Hematopoietic multipotent progenitor cell treated with erythropoietin and hydrocortisone succinate and interleukin-3 and kit ligand, for 15 days (in vitro differentiated cells): ENCODE data around the gene CHRNG.

Experiments
- DNase-seq: peaks from one replicate; pipeline ENCODE4 v3.0.0-alpha.2; 2015; ENCODE audit warnings: low spot score

The CHRNG gene

DNA sequence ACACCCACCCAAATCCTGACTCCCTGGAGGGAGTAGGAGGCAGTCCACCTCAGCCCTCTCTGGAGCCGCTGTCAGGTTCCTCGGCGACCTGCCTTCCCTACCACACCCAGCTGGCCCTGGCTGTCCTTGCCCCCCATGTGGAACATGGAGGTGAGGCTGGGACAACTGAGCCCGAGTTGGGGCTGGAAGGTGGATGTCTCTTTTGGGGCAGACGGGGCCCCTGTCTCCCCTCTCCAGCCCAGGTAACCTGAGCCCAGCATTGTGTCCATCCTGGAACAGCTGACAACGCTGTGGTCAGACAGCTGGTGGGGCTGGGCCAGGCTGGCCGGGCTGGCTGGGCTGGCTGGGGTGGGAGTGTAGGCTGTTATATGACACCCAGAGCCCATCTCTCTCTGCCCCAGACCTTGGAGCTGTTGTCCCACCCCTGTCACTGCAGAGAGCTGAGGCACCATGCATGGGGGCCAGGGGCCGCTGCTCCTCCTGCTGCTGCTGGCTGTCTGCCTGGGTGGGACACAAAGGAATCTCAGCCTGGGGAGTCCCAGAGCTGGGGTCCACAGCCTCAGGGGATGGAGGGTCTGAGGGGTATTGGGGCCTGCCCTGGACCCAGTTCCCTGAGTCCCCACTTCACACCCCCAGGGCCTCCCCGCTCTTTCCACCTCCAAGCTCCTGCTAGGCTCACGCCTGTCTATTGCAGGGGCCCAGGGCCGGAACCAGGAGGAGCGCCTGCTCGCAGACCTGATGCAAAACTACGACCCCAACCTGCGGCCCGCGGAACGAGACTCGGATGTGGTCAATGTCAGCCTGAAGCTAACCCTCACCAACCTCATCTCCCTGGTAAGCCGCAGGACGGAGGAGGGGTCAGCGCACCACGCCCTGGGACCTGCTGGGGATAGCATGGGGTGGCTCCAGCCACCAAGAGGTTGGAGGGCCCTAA is at the start of gene CHRNG:
TSS of gene CHRNG (plus strand) at position 395 of the 934 bp plus-strand sequence. CDS start at position 451, 56 bp downstream.
- DNase-seq, result no peak

GRCh38 chr2:232490221-232491138 is 49.0 kb upstream of the CHRNG start:
- no peak for DNase-seq

DNA sequence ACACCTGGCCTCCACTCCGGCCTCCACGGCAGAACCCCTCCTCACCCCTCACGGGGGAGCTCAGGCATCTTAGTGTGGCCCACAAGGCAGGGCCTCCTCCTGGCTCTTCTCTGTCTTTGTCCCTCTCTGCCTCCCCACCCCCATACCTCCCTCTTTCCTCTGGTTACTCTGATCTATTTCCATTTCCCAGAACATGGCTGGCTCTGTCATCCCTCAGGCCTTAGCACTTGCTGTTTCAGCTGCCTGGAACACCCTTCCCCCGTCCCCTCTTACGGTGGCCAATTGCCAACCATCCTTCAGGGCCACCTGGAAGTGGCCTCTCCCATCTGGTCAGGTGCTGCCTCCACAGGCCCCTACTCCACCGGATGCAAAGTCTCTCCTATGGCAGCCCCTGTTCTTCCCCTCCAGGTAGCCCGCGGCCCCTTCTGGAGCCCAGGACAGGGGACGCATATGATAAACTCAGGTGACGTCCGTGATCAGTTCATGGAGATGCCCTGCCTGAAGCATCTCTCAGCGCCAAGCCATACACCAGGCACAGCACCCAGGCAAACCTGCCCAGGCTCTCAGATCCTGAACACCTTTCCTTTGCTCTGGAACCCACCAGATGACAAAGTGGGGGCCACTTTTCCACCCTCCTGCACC is 48.2 kb upstream of the CHRNG start:
- DNase-seq, result no peak

- no peak for DNase-seq
Measured at GRCh38 chr2:232492236-232492848, 47.1 kb upstream of the CHRNG start.

DNA sequence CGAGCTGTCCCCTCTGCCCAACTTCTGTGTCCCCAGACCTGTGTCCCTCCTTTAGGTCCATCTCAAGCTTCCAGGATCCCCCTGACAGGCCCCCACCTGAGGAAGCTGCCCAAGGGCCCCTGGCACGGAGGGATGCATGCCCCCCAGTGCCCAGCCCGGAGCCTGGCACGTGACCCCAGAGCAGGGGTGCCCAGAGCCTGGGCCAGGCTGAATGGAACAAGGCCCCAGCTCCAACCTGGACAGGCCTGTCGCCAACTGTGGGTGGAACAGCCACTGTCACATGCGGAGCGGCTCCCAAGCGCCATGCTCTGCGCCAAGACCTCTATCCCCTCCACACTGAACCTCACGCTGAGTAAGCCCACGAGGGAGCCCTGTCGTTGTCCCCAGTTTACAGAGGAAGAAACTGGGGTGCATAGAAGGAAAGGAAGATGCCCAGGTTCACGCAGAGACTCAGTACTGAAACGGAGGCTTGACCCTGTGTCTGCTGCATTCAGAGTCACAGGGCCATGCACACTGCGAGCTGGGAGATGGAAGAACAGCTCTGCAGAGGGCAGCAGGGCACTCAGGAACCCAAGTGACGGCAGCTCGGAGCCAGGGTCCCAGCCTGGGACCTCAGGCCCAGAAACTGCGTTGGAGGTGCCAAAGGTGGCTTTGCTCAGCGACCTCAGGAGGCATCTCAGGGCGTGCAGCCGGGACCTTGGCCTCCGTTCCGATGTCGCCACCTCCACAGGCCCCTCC is 46.4 kb upstream of the CHRNG start:
- no peak for DNase-seq

- DNase-seq, result no peak
Measured at GRCh38 chr2:232493701-232494474, 45.6 kb upstream of the CHRNG start.

DNA sequence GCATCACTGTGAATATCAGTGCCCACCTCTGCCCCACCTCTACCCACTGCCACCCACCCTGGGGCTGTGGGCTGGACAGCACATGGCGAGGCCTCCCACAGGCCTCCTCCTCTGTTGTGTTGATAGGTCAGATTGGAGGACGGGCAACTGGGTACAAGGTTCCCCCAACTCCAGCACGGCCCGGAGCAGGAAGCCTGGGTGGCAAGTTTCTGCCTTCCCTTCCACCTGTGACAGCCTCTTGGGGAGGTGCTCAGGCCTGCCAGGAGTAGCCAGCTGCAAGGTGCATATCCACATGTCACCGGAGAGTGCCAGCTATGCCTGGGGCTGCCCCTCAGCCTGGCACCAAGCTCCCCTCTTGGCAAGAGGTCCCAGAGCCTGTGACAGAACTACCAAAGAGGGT is 45.0 kb upstream of the CHRNG start:
- no peak for DNase-seq

- no peak for DNase-seq
Measured at GRCh38 chr2:232495292-232495691, 44.2 kb upstream of the CHRNG start.

DNA sequence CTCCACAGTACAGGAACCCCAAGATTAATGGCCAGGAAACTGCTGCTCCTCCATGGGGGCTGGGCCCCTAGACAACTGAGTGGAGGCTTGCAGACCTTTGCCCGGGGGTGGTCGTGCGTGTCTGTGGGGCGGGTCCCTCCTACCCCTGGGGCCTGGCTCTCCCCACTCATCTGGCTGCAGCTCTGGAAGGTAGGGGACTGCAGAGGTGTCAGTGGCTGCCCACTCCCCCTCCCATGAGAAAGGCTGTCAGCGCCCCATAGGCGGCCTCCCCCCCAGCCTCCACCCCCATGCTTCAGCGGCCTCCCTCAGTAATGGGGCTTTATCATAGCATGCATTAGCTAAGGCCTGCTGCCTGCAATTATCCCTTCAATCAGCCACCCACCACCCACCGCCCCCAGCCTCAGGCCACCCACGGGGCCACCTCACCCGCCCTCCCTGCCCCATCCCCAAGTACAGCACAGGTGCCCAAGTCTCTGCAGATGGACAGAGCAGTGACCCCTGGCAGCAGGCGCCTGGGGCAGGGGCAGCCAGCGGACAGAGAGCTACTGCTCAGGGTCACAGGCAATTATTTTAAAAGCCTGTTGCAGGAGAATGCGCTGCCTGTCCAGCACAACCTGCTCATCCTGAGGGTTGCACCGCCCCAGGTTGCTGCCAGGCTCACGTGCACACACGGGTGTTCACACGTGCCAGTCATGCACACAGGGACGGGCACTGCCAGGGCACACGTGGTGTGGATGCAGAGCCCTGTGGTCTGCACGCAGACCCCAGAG is 42.8 kb upstream of the CHRNG start:
- DNase-seq, result no peak

DNA sequence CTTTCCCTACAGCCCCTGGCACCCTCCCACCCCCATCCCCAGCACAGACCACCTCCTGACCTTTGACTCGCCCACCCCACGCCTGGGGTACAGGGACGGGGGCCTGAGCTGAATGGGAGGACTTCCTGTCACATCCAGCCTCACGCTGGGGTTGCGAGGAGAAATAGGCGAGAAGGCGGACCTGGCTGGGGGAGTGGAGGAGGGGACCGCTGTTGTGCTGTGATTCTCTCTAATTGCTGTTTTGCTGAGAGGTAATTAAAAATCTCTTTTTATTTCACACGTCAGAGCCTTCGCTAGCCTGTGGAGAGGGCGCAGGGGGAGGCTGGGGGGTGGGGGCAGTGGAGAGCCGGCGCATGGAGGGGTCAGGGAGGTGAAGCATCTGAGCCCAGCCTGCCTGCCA is 42.1 kb upstream of the CHRNG start:
- no peak for DNase-seq

DNA sequence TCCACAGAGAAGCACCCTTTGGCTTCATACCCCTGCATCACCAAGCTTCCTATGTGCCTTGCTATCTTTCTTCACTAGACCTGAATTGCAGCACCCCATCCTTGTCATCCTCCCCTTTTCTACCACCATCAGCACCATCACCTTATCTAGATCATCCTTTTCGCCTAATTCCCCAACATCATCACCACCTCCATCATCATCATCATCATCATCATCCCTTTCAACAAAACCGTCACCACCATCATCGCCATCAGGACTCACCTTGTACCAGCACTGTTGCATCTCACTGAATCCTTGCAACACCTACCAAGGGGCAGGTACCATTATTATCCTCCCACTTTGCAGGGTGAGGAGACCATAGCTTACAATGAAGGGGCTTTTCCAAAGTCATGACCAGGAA is 41.0 kb upstream of the CHRNG start:
- DNase-seq, result no peak

- no peak for DNase-seq
Measured at GRCh38 chr2:232501331-232501771, 38.1 kb upstream of the CHRNG start.

DNA sequence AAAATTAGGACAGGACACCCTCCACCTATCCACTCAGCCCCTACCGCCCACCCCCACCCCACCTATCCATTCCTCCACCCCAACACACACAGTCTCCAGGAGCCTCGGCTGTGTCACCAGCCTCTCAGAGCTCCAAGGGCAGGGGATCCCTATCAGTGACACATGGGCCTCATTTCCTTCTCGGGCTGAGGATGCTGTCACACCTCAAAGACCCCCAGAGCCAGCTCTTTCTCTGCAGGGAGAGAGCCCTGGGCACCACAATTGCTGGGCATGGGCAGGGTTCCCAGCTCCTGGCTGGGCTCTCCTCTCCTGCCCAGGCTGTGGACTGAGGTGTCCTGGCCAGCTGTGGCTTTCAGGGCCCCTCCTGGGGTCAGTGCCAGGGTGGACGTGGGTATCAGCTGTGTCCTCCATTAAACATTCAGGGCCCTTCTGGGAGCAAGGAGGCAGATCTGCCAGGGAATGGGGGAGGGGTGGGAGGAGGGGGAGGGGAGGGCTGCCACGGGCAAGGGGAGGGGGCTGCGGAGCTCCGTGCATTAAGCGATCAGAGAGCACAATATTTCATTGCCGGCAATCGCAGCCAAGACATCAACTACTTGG is 37.6 kb upstream of the CHRNG start:
- DNase-seq, result no peak

GRCh38 chr2:232502511-232502910 is 37.0 kb upstream of the CHRNG start:
- no peak for DNase-seq

- DNase-seq, result no peak
Measured at GRCh38 chr2:232502911-232503808, 36.3 kb upstream of the CHRNG start.

- no peak for DNase-seq
Measured at GRCh38 chr2:232503809-232504323, 35.6 kb upstream of the CHRNG start.

DNA sequence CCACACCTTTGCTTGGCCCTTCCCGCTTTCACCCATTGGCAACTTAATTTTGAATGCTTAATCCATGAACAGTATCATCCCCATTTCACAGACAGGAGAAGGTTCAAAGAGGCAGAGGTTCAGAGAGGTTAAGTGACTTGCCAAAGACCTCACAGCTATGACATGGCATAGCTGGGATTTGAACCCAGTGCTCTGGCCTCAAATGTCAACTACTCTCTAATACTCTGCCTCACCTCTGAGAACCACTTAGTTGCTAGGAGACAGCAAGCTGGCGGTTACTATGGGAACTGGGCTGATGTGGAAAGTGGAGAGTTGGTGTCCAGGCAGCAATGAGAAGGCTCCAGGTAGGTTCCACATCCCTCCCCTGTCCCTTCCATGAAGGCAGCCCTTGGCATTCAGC is 35.1 kb upstream of the CHRNG start:
- DNase-seq, result no peak

DNA sequence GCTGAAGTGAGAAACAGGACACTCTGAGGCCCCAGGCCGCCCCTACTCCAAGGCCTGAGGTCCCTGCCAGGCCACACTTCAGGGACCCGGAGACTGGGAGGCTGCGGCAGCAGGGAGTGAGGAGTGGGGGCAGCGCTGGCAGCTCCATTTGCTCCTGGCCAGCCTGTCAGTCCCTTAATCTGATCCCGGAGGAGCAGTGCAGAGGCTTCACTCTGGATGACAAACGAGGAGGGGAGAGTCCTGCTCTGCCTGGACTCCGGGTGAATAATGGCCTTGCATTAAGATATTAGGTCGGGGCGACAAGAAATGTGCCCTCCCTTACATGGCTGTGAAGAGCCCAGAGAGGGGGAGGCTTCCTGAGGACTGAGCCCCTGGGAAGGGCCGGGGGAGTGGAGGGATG is 33.6 kb upstream of the CHRNG start:
- no peak for DNase-seq
